GM12801 (cell line): Measurements from ENCODE around the gene SECTM1.

ENCODE experiments used
- CTCF ChIP-seq: IDR thresholded peaks from one replicate; pipeline ENCODE4 v1.5.1; 2011; ENCODE audit warnings: control low read depth; ENCODE audit not compliant: insufficient read length; ENCODE audit errors: extremely low read depth

The SECTM1 gene

GRCh38 chr17:82369211-82369610 lies 35.6 kb upstream of the SECTM1 start:
- no peak for TF ChIP-seq CTCF

- no peak for TF ChIP-seq CTCF
Observed at GRCh38 chr17:82367724-82368524, 34.4 kb upstream of the SECTM1 start.

GRCh38 chr17:82366749-82367148 lies 33.2 kb upstream of the SECTM1 start:
- no peak for TF ChIP-seq CTCF

- no peak for TF ChIP-seq CTCF
Observed at GRCh38 chr17:82365606-82366295, 32.2 kb upstream of the SECTM1 start.

GRCh38 chr17:82361885-82362633 lies 28.5 kb upstream of the SECTM1 start:
- TF ChIP-seq CTCF, result no peak

GRCh38 chr17:82358465-82359350 lies 25.1 kb upstream of the SECTM1 start, which contains the start of gene TEX19:
Gene TEX19 (plus strand): TSS chr17:82359247. CDS start chr17:82362151, 2,904 bp downstream.
- no peak for TF ChIP-seq CTCF

- TF ChIP-seq CTCF, result no peak
Observed at GRCh38 chr17:82357394-82357793, 23.8 kb upstream of the SECTM1 start.
